ENCODE data around the gene C1QTNF7.

DNA sequence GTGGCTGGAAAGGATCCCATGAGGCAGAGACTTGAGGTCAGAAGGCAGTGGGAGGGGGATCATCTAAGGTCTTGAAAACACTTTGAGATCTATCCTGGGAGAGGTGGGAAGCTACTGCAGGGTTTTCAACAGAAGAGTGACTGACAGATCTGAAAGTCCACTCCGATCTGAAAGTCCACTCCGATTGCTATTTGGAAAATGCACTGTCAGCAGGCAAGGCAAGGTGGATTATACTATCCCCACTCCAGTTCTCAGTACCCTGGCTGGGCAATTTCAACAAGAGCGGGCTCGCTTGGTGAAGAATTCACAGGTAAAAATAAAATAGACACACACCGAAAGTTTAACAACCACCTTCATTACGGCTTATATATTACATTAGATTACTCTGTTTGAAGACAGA is 42.3 kb upstream of the C1QTNF7 start:
- TF ChIP-seq, protein P1, sequence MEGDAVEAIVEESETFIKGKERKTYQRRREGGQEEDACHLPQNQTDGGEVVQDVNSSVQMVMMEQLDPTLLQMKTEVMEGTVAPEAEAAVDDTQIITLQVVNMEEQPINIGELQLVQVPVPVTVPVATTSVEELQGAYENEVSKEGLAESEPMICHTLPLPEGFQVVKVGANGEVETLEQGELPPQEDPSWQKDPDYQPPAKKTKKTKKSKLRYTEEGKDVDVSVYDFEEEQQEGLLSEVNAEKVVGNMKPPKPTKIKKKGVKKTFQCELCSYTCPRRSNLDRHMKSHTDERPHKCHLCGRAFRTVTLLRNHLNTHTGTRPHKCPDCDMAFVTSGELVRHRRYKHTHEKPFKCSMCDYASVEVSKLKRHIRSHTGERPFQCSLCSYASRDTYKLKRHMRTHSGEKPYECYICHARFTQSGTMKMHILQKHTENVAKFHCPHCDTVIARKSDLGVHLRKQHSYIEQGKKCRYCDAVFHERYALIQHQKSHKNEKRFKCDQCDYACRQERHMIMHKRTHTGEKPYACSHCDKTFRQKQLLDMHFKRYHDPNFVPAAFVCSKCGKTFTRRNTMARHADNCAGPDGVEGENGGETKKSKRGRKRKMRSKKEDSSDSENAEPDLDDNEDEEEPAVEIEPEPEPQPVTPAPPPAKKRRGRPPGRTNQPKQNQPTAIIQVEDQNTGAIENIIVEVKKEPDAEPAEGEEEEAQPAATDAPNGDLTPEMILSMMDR (IDR thresholded peaks at IDR 0.05) = no peak
- TF ChIP-seq POLR2A (IDR thresholded peaks at IDR 0.05) = no peak
